ENCODE measurements around the gene MBLAC1. TPM values are rescaled to one million over a fixed set of nuclear protein-coding genes. Genes with fewer than 3 reads are reported as not detected.

MBLAC1 gene
- total and polyA plus RNA-seq, 9 of the 15 experiments (the other 6 are each of a cell fraction or from before 2014, with no cell fraction given): 0.03 to 3.1 (median 0.52) TPM

DNA sequence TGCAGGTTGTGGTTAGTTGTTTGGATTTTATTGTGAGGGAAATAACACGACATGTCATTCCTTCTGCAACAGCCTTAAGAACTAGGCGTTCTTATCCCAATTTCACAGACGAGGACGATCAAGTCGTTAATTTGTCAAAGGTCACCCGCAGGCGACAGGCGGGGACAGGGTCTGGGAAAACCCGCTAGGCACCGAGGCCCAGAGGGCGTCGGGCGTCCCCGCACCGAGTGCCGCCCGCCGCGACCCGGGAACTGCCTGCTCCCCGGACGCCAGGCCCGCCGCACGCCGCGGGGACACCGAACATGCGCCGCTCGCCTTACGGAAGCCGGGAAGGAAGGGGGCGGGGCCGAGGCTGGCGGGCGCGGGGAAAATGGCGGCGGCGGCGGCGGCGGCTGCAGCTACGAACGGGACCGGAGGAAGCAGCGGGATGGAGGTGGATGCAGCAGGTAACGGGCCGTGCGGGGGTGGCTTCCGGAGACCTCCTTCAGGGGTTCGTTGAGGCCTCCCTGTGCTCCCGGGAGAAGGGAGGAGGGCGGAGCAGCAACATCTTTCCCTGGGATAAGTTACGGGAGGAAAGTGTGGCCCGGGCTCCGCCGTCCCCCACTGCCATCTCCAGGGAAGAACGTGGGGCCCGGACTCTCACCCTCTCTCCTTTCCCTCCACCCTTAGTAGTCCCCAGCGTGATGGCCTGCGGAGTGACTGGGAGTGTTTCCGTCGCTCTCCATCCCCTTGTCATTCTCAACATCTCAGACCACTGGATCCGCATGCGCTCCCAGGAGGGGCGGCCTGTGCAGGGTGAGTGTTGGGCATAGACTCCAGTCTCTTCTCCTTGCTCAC lies 37.9 kb upstream of the MBLAC1 start, which contains the start of gene COPS6 (continued):
- TF ChIP-seq, protein P1, sequence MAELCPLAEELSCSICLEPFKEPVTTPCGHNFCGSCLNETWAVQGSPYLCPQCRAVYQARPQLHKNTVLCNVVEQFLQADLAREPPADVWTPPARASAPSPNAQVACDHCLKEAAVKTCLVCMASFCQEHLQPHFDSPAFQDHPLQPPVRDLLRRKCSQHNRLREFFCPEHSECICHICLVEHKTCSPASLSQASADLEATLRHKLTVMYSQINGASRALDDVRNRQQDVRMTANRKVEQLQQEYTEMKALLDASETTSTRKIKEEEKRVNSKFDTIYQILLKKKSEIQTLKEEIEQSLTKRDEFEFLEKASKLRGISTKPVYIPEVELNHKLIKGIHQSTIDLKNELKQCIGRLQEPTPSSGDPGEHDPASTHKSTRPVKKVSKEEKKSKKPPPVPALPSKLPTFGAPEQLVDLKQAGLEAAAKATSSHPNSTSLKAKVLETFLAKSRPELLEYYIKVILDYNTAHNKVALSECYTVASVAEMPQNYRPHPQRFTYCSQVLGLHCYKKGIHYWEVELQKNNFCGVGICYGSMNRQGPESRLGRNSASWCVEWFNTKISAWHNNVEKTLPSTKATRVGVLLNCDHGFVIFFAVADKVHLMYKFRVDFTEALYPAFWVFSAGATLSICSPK (IDR thresholded peaks at IDR 0.05; ENCODE audit: borderline replicate concordance): no peak
- TF ChIP-seq RNF219 (CRISPR knock-in tag; IDR thresholded peaks at IDR 0.05) (no peak), MYC (IDR thresholded peaks at IDR 0.05; ENCODE audit: low read depth, low read length) (peak; percentile 96), MYC (CRISPR knock-in tag; IDR thresholded peaks at IDR 0.05; ENCODE audit: borderline replicate concordance, low read depth) (peak; percentile 64; the same call in 1 of the 2 replicates), CBFA2T2 (conservative IDR thresholded peaks at IDR 0.05) (no peak), ZNF212 (CRISPR knock-in tag; IDR thresholded peaks at IDR 0.05) (0 out of 2 replicates have a peak, but pooled peaks have one; percentile 5), E2F4 (CRISPR knock-in tag; IDR thresholded peaks at IDR 0.05; ENCODE audit: low read depth) (peak; percentile 88), ZNF79 (CRISPR knock-in tag; IDR thresholded peaks at IDR 0.05; ENCODE audit: low read depth) (no peak), PML (IDR thresholded peaks at IDR 0.05; ENCODE audit: low read length) (peak; percentile 76)
- TF ChIP-seq, protein P2, sequence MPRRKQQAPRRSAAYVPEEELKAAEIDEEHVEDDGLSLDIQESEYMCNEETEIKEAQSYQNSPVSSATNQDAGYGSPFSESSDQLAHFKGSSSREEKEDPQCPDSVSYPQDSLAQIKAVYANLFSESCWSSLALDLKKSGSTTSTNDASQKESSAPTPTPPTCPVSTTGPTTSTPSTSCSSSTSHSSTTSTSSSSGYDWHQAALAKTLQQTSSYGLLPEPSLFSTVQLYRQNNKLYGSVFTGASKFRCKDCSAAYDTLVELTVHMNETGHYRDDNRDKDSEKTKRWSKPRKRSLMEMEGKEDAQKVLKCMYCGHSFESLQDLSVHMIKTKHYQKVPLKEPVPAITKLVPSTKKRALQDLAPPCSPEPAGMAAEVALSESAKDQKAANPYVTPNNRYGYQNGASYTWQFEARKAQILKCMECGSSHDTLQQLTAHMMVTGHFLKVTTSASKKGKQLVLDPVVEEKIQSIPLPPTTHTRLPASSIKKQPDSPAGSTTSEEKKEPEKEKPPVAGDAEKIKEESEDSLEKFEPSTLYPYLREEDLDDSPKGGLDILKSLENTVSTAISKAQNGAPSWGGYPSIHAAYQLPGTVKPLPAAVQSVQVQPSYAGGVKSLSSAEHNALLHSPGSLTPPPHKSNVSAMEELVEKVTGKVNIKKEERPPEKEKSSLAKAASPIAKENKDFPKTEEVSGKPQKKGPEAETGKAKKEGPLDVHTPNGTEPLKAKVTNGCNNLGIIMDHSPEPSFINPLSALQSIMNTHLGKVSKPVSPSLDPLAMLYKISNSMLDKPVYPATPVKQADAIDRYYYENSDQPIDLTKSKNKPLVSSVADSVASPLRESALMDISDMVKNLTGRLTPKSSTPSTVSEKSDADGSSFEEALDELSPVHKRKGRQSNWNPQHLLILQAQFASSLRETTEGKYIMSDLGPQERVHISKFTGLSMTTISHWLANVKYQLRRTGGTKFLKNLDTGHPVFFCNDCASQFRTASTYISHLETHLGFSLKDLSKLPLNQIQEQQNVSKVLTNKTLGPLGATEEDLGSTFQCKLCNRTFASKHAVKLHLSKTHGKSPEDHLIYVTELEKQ (CRISPR knock-in tag; IDR thresholded peaks at IDR 0.05): no peak
